GM19023 (cell line): ENCODE results near the gene DAP.

Source experiments
- ATAC-seq: cut with Tn5 transposase; IDR thresholded peaks from one replicate; pipeline ENCODE4 v1.9.1; 2021; ENCODE audit warnings: mild to moderate bottlenecking, moderate library complexity; ENCODE audit not compliant: unreplicated experiment

Gene DAP

DNA sequence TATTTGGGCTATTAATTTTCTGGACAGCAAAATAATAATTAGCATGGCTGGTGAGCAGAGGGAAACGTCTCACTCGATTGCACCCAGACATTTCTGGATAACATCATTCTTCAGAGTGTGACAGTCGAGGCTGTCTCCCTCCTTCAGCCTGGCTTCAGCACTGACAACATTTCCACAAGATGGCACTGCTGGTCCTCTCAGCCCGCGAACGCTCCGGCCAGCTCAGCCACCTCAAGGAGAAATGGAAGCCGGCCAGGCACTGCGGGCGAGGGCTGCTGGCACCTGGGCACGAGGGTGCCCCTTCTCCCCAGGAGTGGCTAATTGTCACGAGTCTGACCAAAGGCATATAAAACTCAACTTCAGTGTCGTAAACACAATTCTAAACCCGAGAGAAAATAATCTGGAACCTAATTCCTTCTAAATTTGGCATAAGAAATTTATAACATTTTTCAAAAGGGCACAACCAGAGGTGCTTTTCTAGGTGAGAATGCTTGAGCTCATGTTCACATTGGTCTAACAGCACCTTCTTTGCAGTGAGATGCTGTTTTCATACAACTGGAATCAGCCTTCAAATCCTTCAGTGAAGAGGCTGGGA lies 65.9 kb downstream of the DAP start:
- no peak for ATAC-seq

DNA sequence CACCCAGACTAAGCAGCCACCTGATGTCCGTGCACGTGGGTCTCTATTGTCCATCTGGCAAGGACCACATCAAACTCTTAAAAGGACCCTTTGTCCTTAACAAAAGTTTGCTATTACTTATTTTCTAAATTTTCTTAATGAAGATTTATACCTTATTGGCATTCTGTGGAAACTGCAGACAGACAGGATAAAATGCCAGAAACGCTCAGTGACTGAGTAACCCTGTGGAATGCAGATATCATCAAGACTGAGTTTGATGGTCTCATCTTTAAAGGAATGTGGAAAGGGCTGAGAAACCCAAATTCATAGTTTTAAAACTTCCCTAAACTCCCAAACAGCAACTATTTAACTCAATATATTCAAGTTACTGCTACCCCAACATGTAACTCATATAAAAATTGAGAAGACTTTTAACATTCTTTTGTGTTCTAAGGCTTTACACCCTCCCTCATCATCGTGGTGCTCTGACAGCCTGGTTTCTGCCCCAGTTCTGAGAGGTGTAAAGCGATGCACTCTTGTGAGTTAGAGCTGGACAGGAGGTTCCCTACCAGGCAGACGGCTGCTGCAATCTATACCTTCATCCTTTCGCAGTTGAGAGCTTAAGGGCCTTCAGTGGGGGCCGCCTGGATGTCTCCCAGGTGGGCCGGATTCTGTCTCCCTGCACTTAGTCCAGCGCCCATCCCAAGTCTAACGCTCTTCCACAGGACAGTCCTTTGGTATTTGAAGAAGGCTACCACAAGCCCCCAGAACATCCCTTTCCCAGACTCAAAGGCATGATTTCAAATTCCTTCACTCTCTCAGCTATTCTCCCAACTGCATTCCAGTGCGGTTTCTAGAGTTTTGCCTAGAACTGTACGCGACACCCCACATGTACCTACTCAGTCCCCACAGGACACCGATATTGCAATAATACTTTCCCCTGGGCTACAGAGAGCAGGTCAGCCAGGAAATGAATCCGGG lies 68.9 kb downstream of the DAP start:
- ATAC-seq: no peak

DNA sequence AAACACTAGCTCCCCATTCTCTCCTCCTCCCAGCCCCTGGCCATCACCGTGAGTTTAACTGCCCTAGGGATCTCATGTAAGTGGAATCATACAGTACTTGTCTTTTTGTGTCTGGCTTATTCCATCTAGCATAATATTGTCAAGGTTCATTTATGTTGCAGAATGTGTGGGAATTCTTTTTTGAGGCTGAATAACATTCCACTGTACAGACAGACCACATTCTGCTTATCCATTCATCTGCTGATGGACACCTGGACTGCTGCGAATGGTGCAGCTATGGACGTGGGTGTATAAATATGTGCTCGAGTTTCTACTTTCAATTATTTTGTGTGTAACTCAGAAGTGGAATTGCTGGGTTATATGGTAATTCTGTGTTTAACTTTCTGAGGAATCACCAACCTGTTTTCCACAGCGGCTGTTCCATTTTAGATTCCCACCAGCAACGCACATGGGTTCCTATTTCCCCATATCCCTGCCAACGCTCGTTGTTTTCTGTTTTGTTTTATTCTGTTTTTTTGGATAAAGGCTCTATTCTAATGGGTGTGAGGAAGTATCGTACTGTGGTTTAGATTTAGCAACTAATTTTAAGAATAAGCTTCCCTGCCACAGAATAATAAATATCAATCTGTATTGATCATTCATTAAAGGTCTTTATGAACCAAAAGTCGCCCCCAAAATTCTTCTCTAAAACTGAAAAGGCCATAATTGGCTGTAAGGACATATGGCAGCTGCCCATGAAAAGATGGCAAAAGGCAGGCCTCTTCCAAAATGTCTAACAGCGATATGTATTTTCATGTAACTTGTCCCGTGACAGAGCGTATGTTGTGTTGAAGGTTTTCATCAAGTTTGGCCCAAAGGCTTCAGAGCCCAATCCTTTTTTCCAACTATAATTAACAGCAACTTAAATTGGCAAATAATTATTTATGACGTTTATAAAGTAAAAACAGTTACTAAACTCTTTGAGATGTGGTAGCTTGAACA lies 70.3 kb downstream of the DAP start:
- no peak for ATAC-seq

DNA sequence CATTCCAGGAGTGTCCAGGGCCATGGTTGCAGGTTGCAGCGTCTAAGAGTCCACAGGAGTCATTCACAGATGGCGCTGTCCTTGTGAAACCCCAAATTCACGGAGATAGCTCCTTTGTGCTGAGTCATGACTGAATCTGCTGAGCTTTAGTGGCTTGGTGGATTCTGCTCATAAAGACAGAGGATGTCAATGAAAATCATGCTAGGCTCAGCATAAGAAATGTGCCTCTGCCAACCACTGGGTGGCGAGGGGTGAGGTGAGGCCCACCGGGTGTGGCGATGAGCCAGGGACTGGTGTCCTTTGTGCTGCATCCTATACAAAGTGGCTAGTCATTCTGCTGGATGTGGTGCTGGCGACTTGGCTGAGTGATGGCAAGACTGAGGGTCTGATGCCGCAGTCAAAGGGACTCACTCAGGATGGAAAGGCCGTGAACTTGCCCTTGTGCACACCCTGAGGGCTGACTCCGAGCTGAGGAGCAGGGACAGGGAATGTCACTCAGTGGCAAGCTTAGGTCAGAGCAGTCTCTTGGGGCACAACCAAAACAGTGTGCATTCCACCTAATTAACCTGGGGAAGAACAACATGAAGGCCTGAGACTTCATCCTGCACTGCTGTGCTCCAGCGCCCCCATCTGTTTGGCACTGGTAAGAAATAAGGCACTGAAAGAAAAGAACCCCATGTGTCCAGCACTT lies 71.5 kb downstream of the DAP start:
- no peak for ATAC-seq

DNA sequence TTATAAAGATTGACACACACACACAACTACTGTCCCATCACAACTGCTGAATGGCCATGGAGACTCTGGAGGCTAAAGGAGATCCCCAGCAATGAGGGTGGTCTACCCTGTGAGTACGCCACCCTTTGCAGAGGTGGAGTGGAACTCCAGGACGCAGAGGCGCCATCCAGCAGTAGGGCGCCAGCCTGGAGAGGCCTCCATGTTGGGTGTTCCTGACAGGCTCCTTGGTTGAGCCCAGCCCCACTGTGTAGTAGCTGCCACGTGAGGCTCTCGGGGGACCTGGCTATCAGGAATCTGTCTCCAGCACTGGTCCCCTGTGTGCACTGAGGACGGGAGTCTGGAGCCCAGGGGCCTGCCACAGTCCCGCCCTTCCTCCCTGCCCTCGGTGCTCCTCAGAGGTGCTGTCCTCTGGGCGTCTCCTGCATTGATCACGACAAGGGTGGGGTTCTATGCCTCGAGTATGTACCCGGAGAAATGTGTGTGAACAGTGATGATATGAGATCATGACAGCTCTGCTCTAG lies 72.3 kb downstream of the DAP start:
- no peak for ATAC-seq

DNA sequence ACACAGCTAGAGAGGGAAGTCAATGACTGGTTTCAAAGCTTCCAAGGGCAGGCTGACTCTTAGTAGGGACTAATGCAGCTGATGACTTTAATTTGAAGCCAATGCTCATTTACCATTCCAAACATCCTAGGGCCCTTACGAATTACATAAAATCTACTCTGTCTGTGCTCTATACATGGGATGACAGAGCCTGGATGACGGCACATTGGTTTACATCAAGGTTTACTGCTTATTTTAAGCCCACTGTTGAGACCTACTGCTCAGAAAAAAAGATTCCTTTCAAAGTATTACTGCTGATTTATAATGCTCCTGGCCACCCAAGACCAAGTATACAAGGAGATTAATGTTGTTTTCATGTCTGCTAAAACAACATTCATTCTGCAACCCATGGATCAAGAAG lies 74.1 kb downstream of the DAP start:
- no peak for ATAC-seq

DNA sequence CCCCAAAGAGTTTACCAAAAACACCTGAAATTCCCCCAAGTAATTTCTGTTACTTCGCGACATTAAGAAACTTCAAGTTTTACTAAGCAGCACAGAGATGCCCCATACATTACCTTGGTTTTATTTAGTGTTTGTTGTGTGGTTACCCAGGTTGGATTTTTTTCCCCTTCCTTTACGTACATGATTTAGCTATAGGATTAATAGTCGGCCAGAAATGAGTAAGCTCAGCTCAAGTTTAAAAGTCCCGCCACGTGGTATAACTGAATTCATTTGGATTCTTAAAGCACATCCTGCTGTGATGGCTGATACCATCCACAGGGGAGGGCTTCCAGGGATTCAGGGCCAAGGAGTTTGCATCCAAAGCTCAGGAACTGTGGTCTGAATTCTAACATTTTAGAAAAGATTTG lies 75.9 kb downstream of the DAP start:
- peak; percentile 74 for ATAC-seq

DNA sequence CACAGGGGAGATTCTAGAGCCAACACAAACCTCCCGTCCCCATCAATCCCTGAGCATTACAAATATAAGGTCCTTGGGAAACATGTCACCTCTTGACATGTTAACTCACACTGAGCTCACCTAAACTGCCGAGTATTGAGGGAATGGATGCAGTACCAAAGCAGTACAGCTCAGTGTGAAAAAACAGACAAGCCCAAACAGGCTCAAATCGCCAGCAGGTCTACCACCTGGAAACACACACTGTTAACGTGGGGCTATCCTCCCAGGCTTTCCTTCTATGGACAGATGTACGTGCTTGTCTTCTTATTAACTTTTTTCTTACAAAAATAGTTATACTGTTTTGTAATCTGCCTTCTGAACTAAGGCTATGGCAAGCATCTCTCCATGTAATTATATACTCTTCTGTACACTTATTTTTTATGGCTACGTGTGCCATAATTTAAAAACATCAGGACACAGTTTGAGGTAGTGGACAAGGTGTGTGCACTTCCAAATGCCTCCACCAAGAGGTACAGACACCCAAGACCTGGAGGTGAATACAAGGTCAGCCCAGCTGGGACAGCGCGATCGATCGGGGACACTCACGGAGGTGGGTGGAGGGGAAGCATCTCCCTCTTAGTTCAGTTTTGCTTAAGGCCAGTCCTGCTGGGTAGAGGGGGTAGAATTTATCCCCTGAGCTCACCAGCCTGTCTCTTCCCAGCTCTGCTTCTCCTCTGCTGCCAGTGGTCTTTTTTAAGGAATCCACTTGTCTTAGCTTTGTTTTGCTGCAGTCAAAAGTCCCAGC lies 76.5 kb downstream of the DAP start:
- peak; percentile 65 for ATAC-seq

DNA sequence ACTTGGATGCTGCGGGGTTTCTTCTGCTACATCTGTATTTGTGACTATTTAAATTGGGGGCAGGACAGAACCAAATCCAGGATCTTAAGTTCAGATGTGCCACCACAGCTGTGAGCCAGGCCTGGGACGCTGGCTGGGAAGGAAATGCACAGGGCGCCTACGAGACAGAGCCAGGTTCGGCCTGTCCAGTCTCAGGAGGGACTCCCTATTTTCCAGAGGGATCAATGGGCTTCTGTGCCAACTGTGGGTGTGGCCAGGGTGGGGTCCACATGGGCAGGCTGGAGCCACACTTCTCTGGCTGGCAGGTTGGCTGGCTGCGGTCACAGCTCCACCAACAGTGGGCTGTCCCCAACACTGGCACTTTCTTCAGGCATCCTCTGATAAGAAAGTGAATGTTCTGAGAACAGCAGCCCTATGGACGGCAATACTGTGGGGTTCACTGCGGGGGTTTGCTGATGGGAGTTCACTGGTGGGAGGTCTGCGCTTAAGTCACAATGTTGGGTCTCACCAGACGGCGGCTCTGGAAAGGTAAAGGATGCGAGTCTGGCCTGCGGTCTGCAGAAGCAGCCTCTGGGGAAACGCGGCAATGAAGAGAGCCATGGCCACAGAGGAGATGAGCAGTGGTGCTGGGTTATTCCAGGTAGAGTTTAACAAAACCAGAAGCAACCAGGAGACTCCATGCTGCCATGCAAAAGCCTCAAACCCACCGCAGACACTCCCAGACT lies 78.1 kb downstream of the DAP start:
- ATAC-seq: no peak

DNA sequence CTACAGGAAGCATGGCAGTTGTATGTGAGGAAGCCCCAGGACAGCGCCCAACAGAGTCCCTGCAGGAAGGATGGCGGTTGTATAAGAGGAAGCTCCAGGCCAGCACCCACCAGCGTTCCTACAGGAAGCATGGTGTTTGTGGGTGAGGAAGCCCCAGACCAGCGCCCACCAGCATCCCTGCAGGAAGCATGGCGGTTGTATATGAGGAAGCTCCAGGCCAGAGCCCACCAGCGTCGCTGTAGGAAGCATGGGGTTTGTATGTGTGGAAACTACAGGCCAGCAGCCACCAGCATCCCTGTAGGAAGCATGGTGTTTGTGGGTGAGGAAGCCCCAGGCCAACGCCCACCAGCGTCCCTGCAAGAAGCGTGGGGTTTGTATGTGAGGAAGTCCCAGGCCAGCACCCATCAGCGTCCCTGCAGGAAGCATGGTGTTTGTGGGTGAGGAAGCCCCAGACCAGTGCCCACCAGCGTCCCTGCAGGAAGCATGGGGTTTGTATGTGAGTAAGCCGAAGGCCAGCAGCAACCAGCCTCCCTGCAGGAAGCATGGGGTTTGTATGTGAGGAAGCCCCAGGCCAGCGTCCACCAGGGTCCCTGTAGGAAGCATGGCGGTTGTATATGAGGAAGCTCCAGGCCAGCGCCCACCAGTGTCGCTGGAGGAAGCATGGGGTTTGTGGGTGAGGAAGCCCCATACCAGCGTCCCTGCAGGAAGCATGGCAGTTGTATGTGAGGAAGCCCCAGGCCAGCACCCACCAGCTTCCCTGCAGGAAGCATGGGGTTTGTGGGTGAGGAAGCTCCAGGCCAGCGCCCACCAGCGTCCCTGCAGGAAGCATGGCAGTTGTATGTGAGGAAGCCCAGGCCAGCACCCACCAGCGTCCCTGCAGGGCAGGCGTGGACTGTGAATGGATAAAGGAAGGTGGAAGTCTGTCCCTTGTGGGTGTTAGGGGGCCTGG lies 79.0 kb downstream of the DAP start:
- ATAC-seq: no peak

DNA sequence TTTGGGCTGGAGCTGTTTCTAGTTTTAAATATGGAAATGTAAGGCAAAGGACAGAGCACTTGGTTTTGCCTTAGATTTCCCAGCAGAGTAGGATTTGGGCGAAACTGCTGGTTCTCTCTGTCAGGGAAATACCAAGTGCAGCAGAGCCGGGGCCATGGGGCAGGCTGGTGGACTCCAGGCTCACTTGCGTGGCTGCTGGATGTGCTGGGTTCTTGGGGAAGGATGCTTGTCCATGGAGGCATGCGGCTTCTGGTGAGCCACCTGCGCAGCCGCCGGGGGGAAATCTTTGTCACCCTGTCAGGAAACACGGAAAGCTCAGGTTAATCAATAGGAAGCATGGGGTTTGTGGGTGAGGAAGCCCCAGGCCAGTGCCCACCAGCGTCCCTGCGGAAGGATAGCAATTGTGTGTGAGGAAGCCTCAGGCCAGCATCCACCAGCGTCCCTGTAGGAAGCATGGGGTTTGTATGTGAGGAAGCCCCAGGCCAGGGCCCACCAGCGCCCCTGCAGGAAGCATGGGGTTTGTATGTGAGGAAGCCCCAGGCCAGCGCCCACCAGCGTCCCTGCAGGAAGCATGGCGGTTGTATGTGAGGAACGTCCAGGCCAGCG lies 80.1 kb downstream of the DAP start:
- ATAC-seq: no peak

DNA sequence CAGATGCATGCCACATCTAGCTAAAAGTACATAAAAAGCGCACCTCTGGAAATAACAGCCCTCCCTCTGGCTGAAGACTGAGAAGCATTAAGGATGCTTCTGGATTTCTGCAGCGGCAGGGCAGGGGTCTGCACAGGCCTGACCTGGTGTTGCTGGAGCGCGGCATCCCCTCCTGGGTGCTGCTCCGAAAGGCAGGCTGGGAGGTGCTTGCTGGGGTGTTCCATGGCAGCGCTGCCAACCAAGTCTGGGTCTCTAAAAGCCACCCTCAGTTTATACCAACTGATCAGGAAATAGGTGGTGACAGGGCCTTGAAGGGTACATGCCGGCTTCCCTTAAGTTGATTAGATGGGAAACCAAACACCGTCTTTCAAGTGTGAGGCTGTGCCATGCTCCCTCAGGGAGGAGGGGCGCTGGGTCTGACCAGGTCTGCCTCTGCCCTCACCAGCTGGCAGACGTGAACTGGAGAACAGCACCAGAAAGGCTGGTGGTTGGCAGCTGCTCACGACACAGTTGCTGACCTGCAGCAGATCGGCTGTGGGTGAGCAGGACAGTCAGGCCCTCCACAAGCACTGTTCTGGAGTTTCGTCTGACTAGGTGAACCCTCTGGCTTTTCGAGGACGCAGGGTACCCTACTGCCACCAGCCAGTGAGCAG lies 81.6 kb downstream of the DAP start:
- ATAC-seq: no peak

DNA sequence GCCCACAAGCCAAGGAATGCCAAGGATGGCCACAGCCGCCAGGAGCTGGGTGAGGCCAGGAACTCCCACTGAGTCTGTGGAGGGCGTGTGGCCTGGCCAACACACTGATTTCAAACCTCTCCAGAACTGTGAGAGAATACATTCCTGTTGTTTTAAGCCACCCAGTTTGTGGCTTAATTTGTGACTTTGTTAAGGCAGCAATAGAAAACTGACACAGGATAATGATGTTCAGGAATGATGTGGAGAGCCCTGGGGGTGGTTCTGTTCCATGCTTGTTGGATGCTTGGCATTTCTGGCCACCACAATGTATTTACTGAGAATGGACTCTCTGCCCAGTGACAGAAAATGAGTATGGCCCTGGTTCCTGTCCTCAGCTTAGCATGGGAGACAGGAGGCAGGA lies 82.8 kb downstream of the DAP start:
- ATAC-seq: no peak

DNA sequence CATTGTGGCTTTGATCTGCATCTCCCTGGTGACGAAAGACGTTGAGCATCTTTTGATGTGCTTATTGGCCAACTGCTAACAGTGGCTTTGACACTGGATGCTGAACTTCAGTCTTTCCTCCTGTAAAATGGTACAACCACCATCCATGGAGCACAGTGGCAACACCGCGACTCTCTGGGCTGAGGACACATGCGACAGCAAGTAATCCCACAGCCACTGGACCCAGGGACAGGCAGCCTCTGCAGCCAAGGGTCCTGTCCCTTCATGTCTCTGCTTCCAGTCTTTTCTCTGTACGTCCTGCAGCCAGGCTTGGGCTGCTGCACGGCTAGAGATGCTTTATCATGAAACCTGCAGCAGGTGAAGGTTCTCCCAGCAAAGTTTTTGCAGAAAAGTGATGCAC lies 83.5 kb downstream of the DAP start:
- no peak for ATAC-seq

DNA sequence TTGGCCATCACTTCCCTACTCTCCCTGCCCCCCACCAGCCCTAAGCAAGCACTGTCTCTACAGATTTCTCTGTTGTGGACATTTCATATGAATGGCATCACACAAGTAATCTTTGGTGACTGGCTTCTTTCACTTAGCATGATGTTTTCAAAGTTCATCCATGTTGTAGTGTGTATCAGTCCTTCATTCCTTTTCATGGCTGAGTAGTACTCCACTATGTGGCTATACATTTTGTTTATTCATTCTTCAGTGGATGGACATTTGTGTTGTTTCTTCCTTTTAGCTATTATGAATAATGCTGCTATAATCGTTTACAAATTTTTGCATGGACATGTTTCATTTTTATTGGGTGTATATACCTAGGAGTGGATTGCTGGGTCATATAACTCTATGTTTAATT lies 84.1 kb downstream of the DAP start:
- ATAC-seq: no peak

DNA sequence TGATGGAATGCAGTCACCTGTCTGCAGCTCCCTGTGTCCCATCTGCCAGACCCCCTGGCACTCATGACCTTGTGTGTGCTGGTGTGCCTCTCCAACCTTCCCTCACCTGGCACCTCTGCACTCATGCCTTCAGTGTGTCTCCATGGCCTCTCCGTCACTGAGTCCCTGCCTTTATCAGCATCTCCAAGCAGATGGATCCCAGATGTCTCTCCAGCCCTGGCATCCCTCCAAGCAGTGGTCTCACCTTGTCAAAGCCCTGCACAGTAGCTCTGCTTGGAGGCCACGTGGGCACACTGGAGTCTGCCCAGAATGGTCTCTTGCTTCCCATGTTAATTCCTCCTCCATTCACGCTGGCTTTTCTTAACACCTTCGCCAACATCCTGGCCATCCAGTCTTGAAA lies 84.8 kb downstream of the DAP start:
- no peak for ATAC-seq

DNA sequence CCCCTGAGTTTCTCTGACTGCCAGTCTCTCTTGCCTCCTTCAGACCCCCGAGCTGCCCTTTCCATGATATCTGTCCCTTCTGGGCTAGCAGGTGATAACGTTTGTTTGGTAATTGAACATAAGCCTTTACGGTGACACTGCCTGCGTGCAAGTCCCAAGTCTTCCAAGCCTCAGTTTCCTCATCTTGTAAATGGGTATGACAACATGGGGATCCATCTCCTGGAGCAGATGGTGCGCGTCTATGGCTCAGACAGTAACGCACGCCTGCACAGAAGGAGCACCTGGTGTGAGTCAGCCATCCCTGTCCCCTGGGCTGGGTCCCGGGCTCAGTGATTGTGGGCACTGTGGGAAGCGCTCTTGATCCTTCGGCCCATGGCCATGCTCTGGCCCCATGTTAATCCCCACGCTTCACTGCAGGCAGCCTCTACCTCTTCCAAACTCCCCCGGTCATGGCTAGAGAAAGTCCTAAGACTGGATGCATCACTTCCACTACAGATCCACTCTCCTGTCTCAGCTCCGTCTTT lies 85.8 kb downstream of the DAP start:
- ATAC-seq: no peak
